Measurements from ENCODE around the gene TXNDC5.
"Not testable (repeated sequence)": the region's sequence is repeated elsewhere in the genome, so short reads cannot be mapped to it uniquely, and the experiment has no call there.

TXNDC5 gene

GRCh38 chr6:7914311-7914710 is 3.7 kb upstream of the TXNDC5 start:
- DNase-seq (ENCODE audit: low spot score): no peak

- DNase-seq (ENCODE audit: low spot score): no peak
These were observed 2.3 kb upstream of the TXNDC5 start for GRCh38 chr6:7912736-7913517.

GRCh38 chr6:7912024-7912423 is 1.4 kb upstream of the TXNDC5 start:
- no peak for DNase-seq (ENCODE audit: low spot score)

GRCh38 chr6:7911345-7911725 is 747 bp upstream of the TXNDC5 start:
- no peak for DNase-seq (ENCODE audit: low spot score)

GRCh38 chr6:7910298-7910653 is 312 bp downstream of the TXNDC5 start:
- DNase-seq (ENCODE audit: low spot score): no peak

GRCh38 chr6:7909323-7910276 is 988 bp downstream of the TXNDC5 start:
- DNase-seq (ENCODE audit: low spot score): peak; percentile 84

GRCh38 chr6:7907159-7907558 is 3.4 kb downstream of the TXNDC5 start:
- no peak for DNase-seq (ENCODE audit: low spot score)

GRCh38 chr6:7906741-7907140 is 3.8 kb downstream of the TXNDC5 start:
- DNase-seq (ENCODE audit: low spot score): no peak

- no peak for DNase-seq (ENCODE audit: low spot score)
These were observed 5.2 kb downstream of the TXNDC5 start for GRCh38 chr6:7905416-7905815.

- DNase-seq (ENCODE audit: low spot score): no peak
These were observed 5.8 kb downstream of the TXNDC5 start for GRCh38 chr6:7904654-7905319.

GRCh38 chr6:7903673-7904072 is 6.9 kb downstream of the TXNDC5 start:
- DNase-seq (ENCODE audit: low spot score): no peak

GRCh38 chr6:7902867-7903266 is 7.7 kb downstream of the TXNDC5 start:
- DNase-seq (ENCODE audit: low spot score): no peak

GRCh38 chr6:7902221-7902620 is 8.4 kb downstream of the TXNDC5 start:
- DNase-seq (ENCODE audit: low spot score): no peak

GRCh38 chr6:7901780-7902179 is 8.8 kb downstream of the TXNDC5 start:
- DNase-seq (ENCODE audit: low spot score): no peak

GRCh38 chr6:7901056-7901455 is 9.5 kb downstream of the TXNDC5 start:
- DNase-seq (ENCODE audit: low spot score): no peak

- no peak for DNase-seq (ENCODE audit: low spot score)
These were observed 10.0 kb downstream of the TXNDC5 start for GRCh38 chr6:7900621-7901020.

GRCh38 chr6:7899889-7900213 is 10.7 kb downstream of the TXNDC5 start:
- DNase-seq (ENCODE audit: low spot score): no peak

GRCh38 chr6:7899101-7899888 is 11.3 kb downstream of the TXNDC5 start:
- DNase-seq (ENCODE audit: low spot score): no peak

GRCh38 chr6:7898193-7898586 is 12.4 kb downstream of the TXNDC5 start:
- DNase-seq (ENCODE audit: low spot score): not testable (repeated sequence)

- DNase-seq (ENCODE audit: low spot score): no peak
These were observed 13.0 kb downstream of the TXNDC5 start for GRCh38 chr6:7897461-7898192.

GRCh38 chr6:7896465-7896987 is 14.1 kb downstream of the TXNDC5 start:
- no peak for DNase-seq (ENCODE audit: low spot score)
